HG03045 (cell line): ENCODE measurements around the gene FYN.

Source experiments
- ATAC-seq: cut with Tn5 transposase; IDR thresholded peaks from one replicate; pipeline ENCODE4 v1.9.1; 2021; ENCODE audit warnings: mild to moderate bottlenecking, moderate library complexity; ENCODE audit not compliant: unreplicated experiment

The FYN gene

DNA sequence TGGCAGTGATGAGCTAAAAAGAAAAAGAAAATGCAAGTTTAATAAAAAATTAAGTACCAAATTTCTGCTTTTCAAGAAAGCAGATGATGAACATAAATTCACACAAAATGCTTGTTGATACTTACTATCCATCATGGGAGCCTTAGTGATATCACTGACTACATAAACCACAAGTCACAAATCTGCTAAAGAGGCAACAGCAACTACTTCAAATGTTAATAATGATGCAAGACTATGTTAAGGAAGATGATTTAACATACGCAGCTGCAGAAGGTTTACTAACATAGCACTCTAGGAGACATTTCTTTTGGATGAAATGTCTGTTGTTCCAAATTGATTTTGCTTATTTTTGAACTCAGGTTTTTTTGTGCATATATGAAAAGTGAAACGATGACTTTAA is 18.6 kb downstream of the FYN start:
- ATAC-seq, result no peak

GRCh38 chr6:111852725-111853124 is 20.5 kb downstream of the FYN start:
- ATAC-seq, result no peak

DNA sequence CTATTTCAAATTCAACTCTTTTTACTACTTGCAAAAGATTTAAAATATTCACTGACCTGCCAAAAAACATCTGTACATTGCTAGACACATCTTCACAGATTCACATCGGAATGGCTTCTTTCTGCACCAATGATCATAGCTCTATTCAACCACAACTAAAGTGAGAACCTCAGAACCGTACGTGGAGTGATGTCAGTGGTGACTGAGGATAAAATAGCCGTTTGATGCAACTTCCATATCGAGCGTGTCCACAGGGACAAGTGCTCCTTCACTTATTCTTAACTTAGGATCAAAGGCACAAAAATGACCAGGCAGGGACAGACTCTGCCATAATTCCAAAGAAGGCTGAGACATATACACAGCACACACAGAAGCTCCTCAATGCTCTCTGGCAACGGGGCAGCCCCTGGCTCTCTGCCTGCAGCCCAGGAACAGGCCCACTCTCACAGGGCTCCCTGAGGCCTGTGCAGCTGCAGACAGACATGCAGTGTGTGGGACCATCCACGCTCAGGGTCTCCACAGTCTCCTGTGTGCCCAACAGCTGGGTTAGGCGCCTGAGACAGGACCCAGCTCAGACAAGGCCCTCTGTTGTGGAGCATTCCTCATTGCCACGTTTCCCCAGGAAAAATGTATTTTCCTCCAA is 22.8 kb downstream of the FYN start:
- no peak for ATAC-seq

DNA sequence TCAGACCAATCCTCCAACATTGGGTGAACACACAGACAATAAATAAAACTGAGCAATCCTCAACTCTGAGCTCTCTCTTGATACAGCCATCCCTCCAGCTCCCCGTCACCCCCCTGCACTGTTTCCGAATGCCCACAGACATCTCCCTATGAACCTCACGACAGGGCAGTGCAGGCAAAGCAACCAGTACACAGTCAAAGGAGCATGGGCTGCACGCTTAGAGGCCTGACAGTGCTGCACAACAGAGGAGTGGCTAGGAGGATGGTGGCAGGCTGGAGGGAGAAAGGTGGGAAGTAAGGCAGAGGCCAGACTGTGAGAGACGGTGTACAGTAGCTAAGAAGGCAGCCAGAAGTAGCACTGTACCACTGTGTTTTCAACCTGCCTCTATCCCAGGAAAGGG is 24.0 kb downstream of the FYN start:
- ATAC-seq, result no peak

DNA sequence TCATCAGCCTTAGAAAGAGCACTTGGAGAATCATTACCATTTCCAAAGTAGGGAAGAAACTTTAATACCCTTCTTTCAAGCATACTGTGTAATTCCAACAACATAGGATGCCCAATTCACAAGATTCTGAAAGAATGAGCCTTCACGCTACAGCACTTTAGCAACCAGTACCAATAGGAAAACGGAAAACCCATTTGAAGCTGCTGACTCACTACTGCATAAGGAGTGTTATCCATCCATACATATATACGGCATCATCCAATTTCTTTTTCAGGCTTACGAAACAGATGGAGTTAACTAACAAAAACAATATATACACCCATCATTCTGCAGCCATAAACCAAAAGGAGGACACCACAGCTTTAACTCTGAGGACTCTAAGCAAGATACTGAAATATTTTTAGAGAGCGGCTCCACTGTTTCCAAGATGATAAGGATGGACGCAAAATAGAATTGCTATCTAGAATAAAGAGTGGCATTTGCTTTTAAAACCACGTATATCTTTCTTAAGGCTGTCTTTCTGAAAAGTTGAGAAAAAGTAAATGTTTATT is 24.9 kb downstream of the FYN start:
- ATAC-seq, result no peak

- ATAC-seq, result no peak
Measured at GRCh38 chr6:111846492-111847409, 26.5 kb downstream of the FYN start.

DNA sequence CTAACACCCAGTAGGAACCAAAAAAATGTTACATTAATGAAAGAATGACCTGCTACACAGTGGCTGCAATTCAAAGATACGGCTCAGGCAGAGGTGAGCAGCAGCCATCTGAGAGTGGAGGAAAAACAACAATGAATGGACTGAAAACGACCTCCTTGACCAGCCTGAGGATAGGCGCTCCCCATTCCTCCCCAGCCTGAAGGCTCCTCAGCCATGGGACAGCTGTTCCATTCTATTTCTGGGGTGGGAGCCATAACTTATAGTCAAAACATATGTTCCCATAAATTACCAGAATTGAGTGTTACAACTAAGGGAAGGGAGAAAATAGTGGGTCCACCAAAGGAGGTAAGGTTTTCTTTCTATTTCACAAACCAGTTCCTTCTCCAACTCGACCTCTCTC is 27.2 kb downstream of the FYN start:
- ATAC-seq, result no peak

DNA sequence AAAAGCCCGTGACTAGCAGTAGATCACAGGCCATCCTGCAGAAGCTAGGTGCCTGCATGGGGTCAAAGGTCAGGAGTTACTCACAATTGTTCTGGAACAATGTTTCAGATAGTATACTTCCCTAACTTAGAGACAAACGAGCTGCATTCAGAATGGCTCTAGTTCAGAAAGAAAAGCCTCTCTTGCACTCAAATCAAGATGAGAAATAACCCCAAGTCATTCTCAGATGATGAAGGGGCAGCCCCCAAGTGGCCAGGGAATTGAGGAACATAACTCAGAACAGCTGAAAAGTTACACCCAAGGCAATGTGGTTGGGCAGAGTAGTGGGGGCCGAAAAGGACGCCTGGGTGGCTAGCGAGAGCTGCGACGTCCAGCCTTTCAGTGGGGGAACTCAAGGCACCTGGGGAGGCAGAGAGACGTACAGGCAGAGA is 27.8 kb downstream of the FYN start:
- peak; percentile 72 for ATAC-seq

DNA sequence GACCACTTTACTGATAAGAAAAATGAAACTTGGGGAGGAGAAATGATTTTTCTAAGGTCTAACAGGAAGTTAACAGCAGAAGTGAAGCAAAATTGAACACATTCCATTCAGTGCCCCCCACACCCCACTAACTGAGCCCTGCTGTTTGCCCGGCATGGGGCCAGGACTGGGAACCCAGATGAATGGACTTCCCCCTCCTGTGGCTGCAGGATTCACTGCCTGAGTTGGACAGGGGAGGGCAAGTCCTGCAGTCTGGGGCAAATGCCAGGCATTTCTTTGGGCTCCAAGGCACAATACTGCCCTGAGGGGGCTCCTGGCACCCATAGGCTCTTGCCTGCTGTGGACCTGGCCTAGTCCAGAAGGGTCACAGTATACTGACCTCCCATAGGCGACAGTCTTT is 28.3 kb downstream of the FYN start:
- ATAC-seq, result no peak

DNA sequence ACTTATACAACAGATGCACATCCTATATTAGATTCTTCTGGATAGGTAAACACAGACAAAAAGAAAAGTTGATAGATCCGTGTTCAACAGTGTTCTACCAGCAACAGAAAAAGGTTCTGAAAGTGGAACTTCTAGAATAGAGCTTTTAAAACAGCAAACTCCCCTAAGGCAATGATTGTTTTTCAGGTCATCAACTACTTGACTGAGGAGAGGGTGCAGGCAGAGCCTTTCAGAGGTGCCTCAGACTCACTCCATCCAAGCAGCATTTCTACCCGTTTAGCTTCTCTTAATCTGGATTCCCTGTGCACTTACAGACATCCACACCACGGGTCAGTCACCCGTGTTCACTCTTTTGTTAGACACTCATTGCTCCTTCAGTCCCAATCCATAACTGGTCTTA is 28.9 kb downstream of the FYN start:
- ATAC-seq, result no peak

DNA sequence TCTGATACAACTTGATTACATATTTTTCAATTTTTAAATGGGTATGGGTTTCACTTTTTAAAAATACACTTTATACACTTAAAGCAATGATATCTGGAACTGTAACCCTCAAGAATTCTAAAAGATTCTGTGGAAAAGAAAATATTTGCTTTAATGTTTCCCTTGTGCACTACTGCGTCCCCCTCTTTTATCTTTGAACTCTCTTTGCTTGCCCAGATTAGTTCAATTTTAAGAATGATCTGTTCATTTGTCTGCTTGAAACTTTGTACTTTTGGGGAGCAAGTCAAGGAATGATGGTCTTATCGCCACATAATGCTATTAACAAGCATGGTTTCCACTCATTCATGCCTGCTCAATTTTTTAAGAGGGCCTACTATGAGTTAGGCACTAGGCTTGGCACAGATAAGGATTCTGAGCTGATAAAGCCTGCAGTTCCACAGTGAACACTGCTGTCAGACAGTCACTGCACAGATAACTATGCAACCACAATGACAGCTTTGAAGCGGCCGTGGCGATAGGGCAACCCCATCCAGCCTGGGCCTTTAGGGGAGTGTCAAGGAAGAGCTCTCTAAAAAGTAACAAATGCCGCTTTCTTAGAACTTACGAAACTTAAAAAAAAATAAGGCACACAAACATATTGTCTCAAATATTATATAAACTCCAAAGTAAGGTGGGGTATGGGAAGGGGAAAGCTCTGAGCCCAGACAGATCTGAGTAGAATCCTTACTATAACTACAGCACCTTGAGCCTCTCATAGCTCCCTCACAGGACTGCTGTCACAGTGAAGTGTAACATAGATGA is 29.7 kb downstream of the FYN start:
- ATAC-seq, result no peak

- no peak for ATAC-seq
Measured at GRCh38 chr6:111842891-111843290, 30.4 kb downstream of the FYN start.

DNA sequence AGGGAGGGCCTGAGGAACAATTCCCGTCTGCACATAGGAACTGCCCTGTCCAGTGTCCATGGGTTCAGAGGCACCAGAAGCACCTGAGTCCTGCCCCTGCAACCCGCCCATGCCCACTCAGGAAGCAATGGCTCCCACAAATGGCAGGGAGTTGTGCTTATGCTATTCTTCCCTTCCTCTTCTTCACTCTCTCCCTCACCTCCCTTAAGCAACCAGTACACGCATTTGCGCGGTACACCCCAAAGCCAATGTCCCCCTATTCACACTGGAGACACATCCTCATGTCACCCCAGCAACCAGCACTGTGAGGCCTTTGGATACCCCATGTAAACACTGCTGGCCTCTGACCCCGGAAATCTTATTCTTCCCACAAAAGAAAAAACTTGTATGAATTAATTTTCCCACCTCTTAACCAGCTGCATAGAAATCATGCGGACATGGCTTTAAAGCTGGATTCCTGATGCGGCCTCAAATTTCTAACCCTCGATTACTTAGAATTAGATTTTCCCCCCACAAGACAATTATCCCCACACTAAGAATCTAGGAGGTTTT is 30.9 kb downstream of the FYN start:
- ATAC-seq, result no peak

DNA sequence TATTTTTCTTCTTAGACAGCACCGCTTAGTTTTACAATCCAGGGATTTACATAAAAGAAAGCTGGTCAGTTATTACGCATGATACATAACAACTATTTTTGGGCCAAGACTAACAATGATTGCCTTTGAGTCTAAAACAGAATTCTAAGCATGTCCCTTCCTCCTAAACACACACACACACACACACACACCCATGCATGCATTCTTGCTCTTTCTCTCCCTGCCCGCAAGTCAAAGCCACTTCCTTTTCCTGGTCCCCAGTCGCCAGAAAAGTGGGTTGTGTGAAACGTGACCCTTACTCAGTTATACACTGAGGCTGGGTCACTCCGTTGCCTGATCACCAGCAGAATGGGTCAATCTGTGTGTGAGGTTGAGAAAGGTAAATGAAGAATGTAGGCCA is 31.4 kb downstream of the FYN start:
- ATAC-seq, result no peak

DNA sequence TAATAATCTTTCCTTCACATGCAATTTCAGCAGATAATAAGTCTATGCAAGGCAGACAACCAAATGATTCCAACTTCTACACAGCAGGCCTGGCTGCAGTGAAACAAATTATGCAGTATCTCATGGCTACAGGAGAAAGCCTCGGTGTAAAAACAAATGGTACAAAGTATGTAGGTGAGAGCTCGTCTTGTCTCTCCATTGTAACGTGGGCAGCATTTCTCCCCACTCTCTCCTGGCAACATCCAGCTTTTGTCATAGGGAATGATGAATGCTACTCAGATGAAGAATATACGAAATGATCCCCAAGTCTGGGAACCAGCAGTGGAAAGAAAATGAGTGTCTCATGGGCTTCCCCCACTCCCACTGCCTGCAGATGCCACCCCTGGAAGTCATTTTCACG is 32.4 kb downstream of the FYN start:
- ATAC-seq, result no peak

DNA sequence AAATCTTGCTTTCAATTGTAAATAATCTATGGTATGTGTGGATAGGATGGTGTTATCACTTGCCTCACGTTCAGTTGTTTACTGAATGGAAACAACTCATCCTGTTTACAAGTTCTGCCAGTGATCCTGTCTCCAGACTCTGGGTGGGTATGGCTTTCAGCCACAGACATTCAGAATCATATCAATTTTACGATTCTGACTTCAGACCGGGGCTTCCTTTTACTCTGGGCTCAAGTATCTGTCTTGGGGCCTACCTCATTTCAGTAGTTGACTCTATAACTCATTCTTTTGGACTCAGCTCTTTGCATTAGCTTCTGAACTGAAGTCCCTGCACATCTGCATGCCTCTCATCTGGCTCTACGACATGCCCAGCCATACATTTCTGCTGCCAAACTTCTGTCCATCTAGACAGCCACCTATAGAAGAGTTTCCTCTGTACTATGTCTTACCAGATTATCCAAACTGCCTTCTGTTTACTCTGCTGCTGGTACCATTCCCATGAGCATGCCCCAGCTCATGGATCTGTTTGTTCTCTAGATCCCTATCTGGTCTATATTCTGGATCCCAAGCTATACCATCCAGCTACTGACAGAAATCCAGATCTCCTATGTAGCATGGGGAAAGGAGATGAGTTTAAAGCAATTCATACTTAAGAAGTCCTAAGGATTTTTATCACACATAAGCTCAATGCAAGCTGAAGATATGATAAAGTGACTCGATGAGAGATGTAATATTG is 34.3 kb downstream of the FYN start:
- no peak for ATAC-seq

DNA sequence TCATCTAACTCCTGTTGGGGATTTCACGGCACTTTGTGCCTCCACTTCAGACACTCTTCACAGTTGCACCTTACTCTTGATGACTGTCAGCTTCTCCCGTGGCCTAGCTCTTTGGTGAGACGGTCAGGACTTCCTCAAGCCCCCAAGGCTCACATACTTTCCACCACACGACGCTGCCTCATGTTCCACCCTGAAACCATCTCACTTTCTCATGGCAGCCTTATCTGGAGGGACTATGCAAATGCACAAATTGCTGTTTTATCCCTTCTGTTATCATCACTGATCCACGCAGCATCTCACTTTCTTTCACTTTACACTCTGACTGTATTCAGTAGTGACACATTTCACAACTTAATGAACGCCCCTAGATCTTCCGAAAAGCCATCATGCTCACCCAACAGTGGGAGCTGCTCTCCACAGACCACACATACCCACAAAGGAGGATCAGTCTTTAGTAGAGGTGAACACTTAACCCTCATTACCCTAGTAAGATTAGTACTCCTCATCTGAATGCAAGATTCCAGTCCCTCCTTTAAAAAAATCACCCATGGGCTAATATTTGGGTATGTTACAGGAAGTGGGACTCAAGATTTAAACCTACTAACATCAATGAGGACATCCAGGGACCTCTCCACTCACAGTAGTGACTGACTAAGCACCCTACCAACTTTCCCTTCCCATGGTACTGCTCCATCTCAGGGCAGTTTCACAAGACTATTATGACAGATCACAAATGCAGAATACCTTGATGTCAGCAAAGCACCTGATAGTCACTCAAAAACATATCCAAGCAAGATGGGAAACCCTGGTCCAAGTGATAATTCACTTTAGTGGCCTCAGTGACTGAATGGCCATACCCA is 35.4 kb downstream of the FYN start:
- ATAC-seq, result peak; percentile 79

DNA sequence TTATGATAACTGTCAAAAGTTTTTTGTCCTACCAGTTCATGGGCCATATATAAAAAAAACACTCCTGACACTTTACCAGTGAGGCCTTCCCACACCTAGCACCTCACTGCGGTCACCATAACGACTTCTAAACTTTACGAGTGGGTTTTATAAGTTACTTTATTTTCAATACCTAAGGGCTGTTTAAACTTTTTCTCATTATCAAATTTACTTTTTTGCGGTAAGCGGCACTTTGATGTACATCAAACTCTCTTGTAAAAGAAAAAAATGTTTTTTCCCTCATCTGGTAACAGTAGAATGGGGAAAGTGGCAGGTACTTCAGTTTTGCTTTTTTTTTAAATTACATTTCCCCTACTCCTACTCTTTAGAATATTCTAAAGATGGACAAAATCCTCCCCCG is 36.2 kb downstream of the FYN start:
- no peak for ATAC-seq

- no peak for ATAC-seq
Measured at GRCh38 chr6:111835807-111836206, 37.4 kb downstream of the FYN start.
